GM12878 (cell line): ENCODE data around the gene CCNJ. TPM values are rescaled to one million over a fixed set of nuclear protein-coding genes. Genes with fewer than 3 reads are reported as not detected.

Experiments used
- CUX1 ChIP-seq: IDR thresholded peaks from 2 replicates; pipeline ENCODE4 v1.6.1; 2012; ENCODE audit warnings: improper control_type of control experiment, low read depth, low read length; ENCODE audit not compliant: insufficient replicate concordance
- RUNX3 ChIP-seq: IDR thresholded peaks from 2 replicates; pipeline ENCODE4 v1.6.1; 2012; ENCODE audit warnings: low read length, inconsistent platforms
- ZNF592 ChIP-seq: fragments of 450-650 bp; IDR thresholded peaks from 2 replicates; pipeline ENCODE4 v1.6.1; 2017; ENCODE audit warnings: mild to moderate bottlenecking, moderate library complexity
- polyA plus RNA-seq, 11 experiments: library from polyadenylated mRNA; depleted of rRNA in 4 of 11; unstranded in 6 of 11; stranded (reverse) in 5 of 11; fragments of >200 nt; fragmentation: Nextera tagmentation in 4 of 11; fragmentation: Illumina TruSeq in 1 of 11; extraction: Ambion mirVana in 4 of 11; extraction: Trizol in 1 of 11; gene quantifications; 1 replicate in 1 of 11; 2 replicates in 10 of 11; pipeline versions ENCODE4 v1.2.1 to v1.2.3, GENCODE V29; 2011 to 2016; ENCODE audit warnings: inconsistent platforms in 2 of 11, missing spikeins in 2 of 11, low read depth in 1 of 11
- total RNA-seq, 4 experiments: library from RNA; depleted of rRNA in 3 of 4; stranded (reverse); fragments of >200 nt in 3 of 4; fragmentation: Illumina TruSeq in 1 of 4; extraction: Trizol in 1 of 4; gene quantifications; 2 replicates each; pipeline versions ENCODE4 v1.2.1 to v1.2.3, GENCODE V29; 2013 to 2021

The CCNJ gene
- total and polyA plus RNA-seq, 10 of the 15 experiments (the other 5 are each of a cell fraction or from before 2014, with no cell fraction given): 0.56 to 8.8 (median 6.6) TPM

GRCh38 chr10:96077156-96077555 lies 33.8 kb downstream of the CCNJ start (continued):
- TF ChIP-seq ZNF592 (no peak), CUX1 (no peak), RUNX3 (no peak)
- TF ChIP-seq, all 136 proteins: peak for 0
